ENCODE results near the gene PDCD10.
A peak's percentile ranks its signal among the peaks of the same experiment; 100 is the strongest.

PDCD10 gene

GRCh38 chr3:167734498-167735232 is at the start of gene PDCD10:
PDCD10 (minus strand) TSS chr3:167734892; CDS start chr3:167720157, 14,735 bp downstream.
- DNase-seq: peak; percentile 97

- no peak for DNase-seq
Measured at GRCh38 chr3:167783781-167784180, 49.1 kb upstream of the PDCD10 start.

- DNase-seq: no peak
Measured at GRCh38 chr3:167780214-167780883, 45.7 kb upstream of the PDCD10 start.

- no peak for DNase-seq
Measured at GRCh38 chr3:167777356-167777755, 42.7 kb upstream of the PDCD10 start.

- no peak for DNase-seq
Measured at GRCh38 chr3:167776066-167776685, 41.5 kb upstream of the PDCD10 start.

GRCh38 chr3:167773584-167773983 is 38.9 kb upstream of the PDCD10 start:
- no peak for DNase-seq

GRCh38 chr3:167772992-167773391 is 38.3 kb upstream of the PDCD10 start:
- DNase-seq: no peak

- no peak for DNase-seq
Measured at GRCh38 chr3:167762296-167762695, 27.6 kb upstream of the PDCD10 start.

- no peak for DNase-seq
Measured at GRCh38 chr3:167761302-167761701, 26.6 kb upstream of the PDCD10 start.

GRCh38 chr3:167754049-167754448 is 19.4 kb upstream of the PDCD10 start:
- no peak for DNase-seq

- DNase-seq: no peak
Measured at GRCh38 chr3:167750272-167750971, 15.7 kb upstream of the PDCD10 start.

- no peak for DNase-seq
Measured at GRCh38 chr3:167749728-167750127, 15.0 kb upstream of the PDCD10 start.

GRCh38 chr3:167749209-167749608 is 14.5 kb upstream of the PDCD10 start:
- no peak for DNase-seq

- no peak for DNase-seq
Measured at GRCh38 chr3:167743799-167744198, 9.1 kb upstream of the PDCD10 start.

- no peak for DNase-seq
Measured at GRCh38 chr3:167742338-167742737, 7.6 kb upstream of the PDCD10 start.

GRCh38 chr3:167740961-167741587 is 6.4 kb upstream of the PDCD10 start:
- no peak for DNase-seq

- DNase-seq: no peak
Measured at GRCh38 chr3:167739190-167739810, 4.6 kb upstream of the PDCD10 start.

- no peak for DNase-seq
Measured at GRCh38 chr3:167738037-167738436, 3.3 kb upstream of the PDCD10 start.

- DNase-seq: no peak
Measured at GRCh38 chr3:167736997-167737396, 2.3 kb upstream of the PDCD10 start.

- no peak for DNase-seq
Measured at GRCh38 chr3:167736264-167736787, 1.6 kb upstream of the PDCD10 start.

- DNase-seq: peak; percentile 80
Measured at GRCh38 chr3:167735233-167736138, 794 bp upstream of the PDCD10 start, which contains the start of gene SERPINI1. SERPINI1 (plus strand) TSS chr3:167735721; CDS start chr3:167789129, 53,408 bp downstream.
